ENCODE data around the gene ZFYVE28.

ZFYVE28 gene

GRCh38 chr4:2295900-2296442 is 122.5 kb downstream of the ZFYVE28 start:
- no peak for TF ChIP-seq YY1 (IDR thresholded peaks at IDR 0.05; ENCODE audit: low read depth)
- TF ChIP-seq EP300 (IDR thresholded peaks at IDR 0.05; ENCODE audit: borderline replicate concordance): no peak
- no peak for TF ChIP-seq ZBTB7A (IDR thresholded peaks at IDR 0.05; ENCODE audit: low read depth)
- no peak for TF ChIP-seq TAF1 (IDR thresholded peaks at IDR 0.05; ENCODE audit: low read depth)
- TF ChIP-seq TEAD4 (IDR thresholded peaks at IDR 0.05): no peak
- TF ChIP-seq RAD21 (IDR thresholded peaks at IDR 0.05; ENCODE audit: low read depth): no peak
- TF ChIP-seq TCF12 (IDR thresholded peaks at IDR 0.05; ENCODE audit: low read depth): no peak
- TF ChIP-seq CEBPB (IDR thresholded peaks at IDR 0.05): no peak
- no peak for TF ChIP-seq REST (IDR thresholded peaks at IDR 0.05; ENCODE audit: low read depth)
- TF ChIP-seq CREB1 (IDR thresholded peaks at IDR 0.05; ENCODE audit: low read depth): no peak
- TF ChIP-seq FOXM1 (IDR thresholded peaks at IDR 0.05; ENCODE audit: borderline replicate concordance, low read depth): no peak
- TF ChIP-seq USF1 (IDR thresholded peaks at IDR 0.05): no peak

GRCh38 chr4:2295500-2295899 is 122.9 kb downstream of the ZFYVE28 start:
- TF ChIP-seq YY1 (IDR thresholded peaks at IDR 0.05; ENCODE audit: low read depth): no peak
- no peak for TF ChIP-seq TCF12 (IDR thresholded peaks at IDR 0.05; ENCODE audit: low read depth)
- TF ChIP-seq CREB1 (IDR thresholded peaks at IDR 0.05; ENCODE audit: low read depth): no peak
- TF ChIP-seq EGR1 (IDR thresholded peaks at IDR 0.05): no peak
- no peak for TF ChIP-seq TAF1 (IDR thresholded peaks at IDR 0.05; ENCODE audit: low read depth)

GRCh38 chr4:2292646-2293108 is 125.8 kb downstream of the ZFYVE28 start:
- TF ChIP-seq CREB1 (IDR thresholded peaks at IDR 0.05; ENCODE audit: low read depth): no peak
- no peak for TF ChIP-seq FOXM1 (IDR thresholded peaks at IDR 0.05; ENCODE audit: borderline replicate concordance, low read depth)
- TF ChIP-seq RAD21 (IDR thresholded peaks at IDR 0.05; ENCODE audit: low read depth): no peak

GRCh38 chr4:2291705-2292645 is 126.5 kb downstream of the ZFYVE28 start:
- TF ChIP-seq TCF12 (IDR thresholded peaks at IDR 0.05; ENCODE audit: low read depth): no peak
- TF ChIP-seq REST (IDR thresholded peaks at IDR 0.05; ENCODE audit: low read depth): no peak
- no peak for TF ChIP-seq EGR1 (IDR thresholded peaks at IDR 0.05)
- TF ChIP-seq RAD21 (IDR thresholded peaks at IDR 0.05; ENCODE audit: low read depth): no peak
- no peak for TF ChIP-seq EP300 (IDR thresholded peaks at IDR 0.05; ENCODE audit: borderline replicate concordance)
- TF ChIP-seq TEAD4 (IDR thresholded peaks at IDR 0.05): no peak

- no peak for TF ChIP-seq TAF1 (IDR thresholded peaks at IDR 0.05; ENCODE audit: low read depth)
- TF ChIP-seq TCF12 (IDR thresholded peaks at IDR 0.05; ENCODE audit: low read depth): no peak
- TF ChIP-seq EGR1 (IDR thresholded peaks at IDR 0.05): no peak
- TF ChIP-seq CEBPB (IDR thresholded peaks at IDR 0.05): no peak
- no peak for TF ChIP-seq FOXM1 (IDR thresholded peaks at IDR 0.05; ENCODE audit: borderline replicate concordance, low read depth)
- no peak for TF ChIP-seq YY1 (IDR thresholded peaks at IDR 0.05; ENCODE audit: low read depth)
- TF ChIP-seq CREB1 (IDR thresholded peaks at IDR 0.05; ENCODE audit: low read depth): no peak
- TF ChIP-seq ZBTB7A (IDR thresholded peaks at IDR 0.05; ENCODE audit: low read depth): no peak
- TF ChIP-seq RAD21 (IDR thresholded peaks at IDR 0.05; ENCODE audit: low read depth): no peak
- no peak for TF ChIP-seq MAX (IDR thresholded peaks at IDR 0.05)
These were observed 127.3 kb downstream of the ZFYVE28 start for GRCh38 chr4:2290974-2291704.

GRCh38 chr4:2290488-2290887 is 128.0 kb downstream of the ZFYVE28 start:
- no peak for TF ChIP-seq USF1 (IDR thresholded peaks at IDR 0.05)
